SU-DHL-6 (cell line): ENCODE results near the gene CDY2B.
"Not testable (repeated sequence)": the region's sequence is repeated elsewhere in the genome, so short reads cannot be mapped to it uniquely, and the experiment has no call there.

ENCODE experiments used
- EZH2phosphoT487 ChIP-seq: fragments of 200-600 bp; sonication (generic), shearing (Covaris generic); conservative IDR thresholded peaks from 2 replicates; pipeline ENCODE4 v1.6.1; 2018; ENCODE audit warnings: mild to moderate bottlenecking, antibody characterized with exemption, low read length, moderate library complexity, mixed read lengths
- TF ChIP-seq, protein P1 (sequence below): fragments of 200-600 bp; sonication (generic); IDR thresholded peaks from one replicate; pipeline ENCODE4 v1.5.1; 2017; ENCODE audit warnings: antibody characterized with exemption, mild to moderate bottlenecking, low read length, moderate library complexity; ENCODE audit not compliant: insufficient read depth, poor library complexity, severe bottlenecking

- TF ChIP-seq, protein P1, sequence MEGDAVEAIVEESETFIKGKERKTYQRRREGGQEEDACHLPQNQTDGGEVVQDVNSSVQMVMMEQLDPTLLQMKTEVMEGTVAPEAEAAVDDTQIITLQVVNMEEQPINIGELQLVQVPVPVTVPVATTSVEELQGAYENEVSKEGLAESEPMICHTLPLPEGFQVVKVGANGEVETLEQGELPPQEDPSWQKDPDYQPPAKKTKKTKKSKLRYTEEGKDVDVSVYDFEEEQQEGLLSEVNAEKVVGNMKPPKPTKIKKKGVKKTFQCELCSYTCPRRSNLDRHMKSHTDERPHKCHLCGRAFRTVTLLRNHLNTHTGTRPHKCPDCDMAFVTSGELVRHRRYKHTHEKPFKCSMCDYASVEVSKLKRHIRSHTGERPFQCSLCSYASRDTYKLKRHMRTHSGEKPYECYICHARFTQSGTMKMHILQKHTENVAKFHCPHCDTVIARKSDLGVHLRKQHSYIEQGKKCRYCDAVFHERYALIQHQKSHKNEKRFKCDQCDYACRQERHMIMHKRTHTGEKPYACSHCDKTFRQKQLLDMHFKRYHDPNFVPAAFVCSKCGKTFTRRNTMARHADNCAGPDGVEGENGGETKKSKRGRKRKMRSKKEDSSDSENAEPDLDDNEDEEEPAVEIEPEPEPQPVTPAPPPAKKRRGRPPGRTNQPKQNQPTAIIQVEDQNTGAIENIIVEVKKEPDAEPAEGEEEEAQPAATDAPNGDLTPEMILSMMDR: not testable (repeated sequence)
- TF ChIP-seq EZH2phosphoT487: not testable (repeated sequence)
Measured at GRCh38 chrY:17856963-17857848, 22.8 kb downstream of the CDY2B start.
